MCF 10A (cell line): ENCODE measurements around the gene GTF3C2. TPM values are rescaled to one million over a fixed set of nuclear protein-coding genes. Genes with fewer than 3 reads are reported as not detected.

Source experiments
- BruUV-seq: library from RNA; stranded (reverse); fragments of 400-500 nt; replicated peaks from 2 replicates; lab custom pipeline; 2021; lab: Mats Ljungman, UMichigan
- CTCF ChIA-PET: fragments of 300-600 bp; sonication (Branson Sonifier 250); formaldehyde crosslinking; extraction: SDS; loops from one replicate; lab custom pipeline; 2021; ENCODE audit warnings: antibody characterized with exemption, inconsistent platforms; lab: Yijun Ruan, JAX
- POLR2A ChIA-PET: fragments of 300-600, 350-650 bp; sonication (Branson Sonifier 250); formaldehyde crosslinking; extraction: SDS; loops from one replicate; lab custom pipeline; 2020; ENCODE audit warnings: antibody characterized with exemption, inconsistent platforms; lab: Yijun Ruan, JAX
- DNase-seq: peaks from one replicate; pipeline ENCODE4 v3.0.0-alpha.2; 2018; ENCODE audit not compliant: unreplicated experiment
- H3K27ac Mint-ChIP-seq: one replicate; pipeline ENCODE4 v1.8.0; 2022; ENCODE audit warnings: mild to moderate bottlenecking, low read depth, mixed read lengths; ENCODE audit not compliant: unreplicated experiment
- H3K27me3 Mint-ChIP-seq: one replicate; pipeline ENCODE4 v1.8.0; 2022; ENCODE audit warnings: mixed read lengths; ENCODE audit not compliant: insufficient read depth, unreplicated experiment
- H3K36me3 Mint-ChIP-seq: one replicate; pipeline ENCODE4 v1.8.0; 2022; ENCODE audit warnings: mild to moderate bottlenecking, moderate library complexity, mixed read lengths; ENCODE audit not compliant: insufficient read depth, unreplicated experiment
- H3K4me1 Mint-ChIP-seq: one replicate; pipeline ENCODE4 v1.8.0; 2022; ENCODE audit warnings: mixed read lengths; ENCODE audit not compliant: insufficient read depth, unreplicated experiment
- H3K4me3 Mint-ChIP-seq: one replicate; pipeline ENCODE4 v1.8.0; 2022; ENCODE audit warnings: mild to moderate bottlenecking, moderate library complexity, mixed read lengths; ENCODE audit not compliant: unreplicated experiment
- H3K9me3 Mint-ChIP-seq: one replicate; pipeline ENCODE4 v1.8.0; 2022; ENCODE audit warnings: mixed read lengths; ENCODE audit not compliant: unreplicated experiment
- intact Hi-C: fragments of 100-400 bp; cut with micrococcal nuclease; formaldehyde crosslinking; loops from 2 replicates; pipeline ENCODE4 v1.14.1; 2022
- total RNA-seq: library from RNA; stranded (reverse); gene quantifications from 2 replicates; pipeline ENCODE4 v1.2.3, GENCODE V29; 2022
- TF ChIP-seq, protein P1 (sequence below): fragments of 200-600 bp; IDR thresholded peaks from one replicate; pipeline ENCODE4 v1.8.0; 2022; ENCODE audit warnings: antibody characterized with exemption, mild to moderate bottlenecking; ENCODE audit not compliant: unreplicated experiment

The GTF3C2 gene
- total RNA-seq, 1 experiment from 2014 or later = 47.8 TPM

DNA sequence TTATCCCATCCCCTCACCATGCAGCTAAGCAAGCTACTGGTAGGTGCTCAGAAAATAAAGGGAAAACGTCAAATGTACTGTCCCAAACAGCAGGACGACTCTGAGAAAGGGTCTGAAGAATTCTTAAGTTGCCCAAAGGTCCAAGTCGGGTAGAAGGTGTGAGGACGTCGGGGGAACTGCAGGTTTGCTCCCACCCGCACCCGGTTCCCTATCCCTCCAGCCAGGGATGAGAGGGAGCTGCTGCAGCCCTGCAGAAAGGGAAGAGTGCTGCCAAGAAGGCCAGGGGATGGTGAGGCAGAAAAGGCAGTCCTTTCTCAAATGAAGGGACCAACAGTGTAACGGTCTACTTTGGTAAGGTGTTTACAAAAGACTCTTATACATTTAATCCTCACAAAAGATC, 41.4 kb downstream of the GTF3C2 start:
- POLR2A ChIA-PET = no interaction called here
- H3K36me3 Mint-ChIP-seq = peaks cover 30% of the 10 kb centered on the region
- TF ChIP-seq, protein P1, sequence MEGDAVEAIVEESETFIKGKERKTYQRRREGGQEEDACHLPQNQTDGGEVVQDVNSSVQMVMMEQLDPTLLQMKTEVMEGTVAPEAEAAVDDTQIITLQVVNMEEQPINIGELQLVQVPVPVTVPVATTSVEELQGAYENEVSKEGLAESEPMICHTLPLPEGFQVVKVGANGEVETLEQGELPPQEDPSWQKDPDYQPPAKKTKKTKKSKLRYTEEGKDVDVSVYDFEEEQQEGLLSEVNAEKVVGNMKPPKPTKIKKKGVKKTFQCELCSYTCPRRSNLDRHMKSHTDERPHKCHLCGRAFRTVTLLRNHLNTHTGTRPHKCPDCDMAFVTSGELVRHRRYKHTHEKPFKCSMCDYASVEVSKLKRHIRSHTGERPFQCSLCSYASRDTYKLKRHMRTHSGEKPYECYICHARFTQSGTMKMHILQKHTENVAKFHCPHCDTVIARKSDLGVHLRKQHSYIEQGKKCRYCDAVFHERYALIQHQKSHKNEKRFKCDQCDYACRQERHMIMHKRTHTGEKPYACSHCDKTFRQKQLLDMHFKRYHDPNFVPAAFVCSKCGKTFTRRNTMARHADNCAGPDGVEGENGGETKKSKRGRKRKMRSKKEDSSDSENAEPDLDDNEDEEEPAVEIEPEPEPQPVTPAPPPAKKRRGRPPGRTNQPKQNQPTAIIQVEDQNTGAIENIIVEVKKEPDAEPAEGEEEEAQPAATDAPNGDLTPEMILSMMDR = no peak

DNA sequence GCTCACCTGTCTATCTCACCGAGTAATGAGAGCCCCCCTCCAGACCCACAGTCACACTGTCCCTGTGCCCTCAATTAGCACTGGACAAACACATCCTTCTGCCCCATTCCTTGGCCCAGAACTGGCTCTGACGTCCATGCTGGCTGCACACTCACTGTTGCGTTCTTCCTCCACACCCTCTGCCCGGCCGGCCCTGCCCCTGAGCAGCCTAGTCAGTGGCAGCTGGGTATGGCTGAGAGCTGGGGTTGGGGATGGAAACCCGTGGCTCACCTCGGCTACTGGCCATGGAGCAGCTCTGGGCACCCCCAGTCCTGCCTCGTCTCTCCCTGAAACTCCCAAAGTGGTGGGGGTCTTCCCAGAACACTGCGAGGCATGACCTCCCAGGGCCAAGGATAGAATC, 41.9 kb downstream of the GTF3C2 start:
- intact Hi-C loops = no loop called here
- Mint-ChIP-seq H3K9me3 (no peaks in the 10 kb centered on the region), H3K4me1 (no peaks in the 10 kb centered on the region), H3K4me3 (no peak overlapping the region), H3K27ac (no peak overlapping the region), H3K27me3 (no peaks in the 10 kb centered on the region), H3K36me3 (peaks cover 31% of the 10 kb centered on the region)
- no TSS peak for BruUV-seq
- ChIA-PET CTCF (interaction anchor here (0.6 to 3.1 kb wide), 3 partner anchors 9 to 229 kb away, joined by 3 to 17 read pairs (median 3); no protein-coding TSS in a partner anchor), POLR2A (no interaction called here)
- TF ChIP-seq, protein P1 = no peak
- no peak for DNase-seq

More for the DNA sequence above, 41.4 kb downstream of the GTF3C2 start:
- no TSS peak for BruUV-seq
- Mint-ChIP-seq H3K9me3 (no peaks in the 10 kb centered on the region), H3K4me3 (no peak overlapping the region), H3K27ac (no peak overlapping the region), H3K27me3 (no peaks in the 10 kb centered on the region), H3K4me1 (no peaks in the 10 kb centered on the region)
- CTCF ChIA-PET = interaction anchor here (1.2 to 3.1 kb wide), 2 partner anchors 9 to 12 kb away, joined by 3 to 17 read pairs; no protein-coding TSS in a partner anchor
- no peak for DNase-seq
- intact Hi-C loops = no loop called here

DNA sequence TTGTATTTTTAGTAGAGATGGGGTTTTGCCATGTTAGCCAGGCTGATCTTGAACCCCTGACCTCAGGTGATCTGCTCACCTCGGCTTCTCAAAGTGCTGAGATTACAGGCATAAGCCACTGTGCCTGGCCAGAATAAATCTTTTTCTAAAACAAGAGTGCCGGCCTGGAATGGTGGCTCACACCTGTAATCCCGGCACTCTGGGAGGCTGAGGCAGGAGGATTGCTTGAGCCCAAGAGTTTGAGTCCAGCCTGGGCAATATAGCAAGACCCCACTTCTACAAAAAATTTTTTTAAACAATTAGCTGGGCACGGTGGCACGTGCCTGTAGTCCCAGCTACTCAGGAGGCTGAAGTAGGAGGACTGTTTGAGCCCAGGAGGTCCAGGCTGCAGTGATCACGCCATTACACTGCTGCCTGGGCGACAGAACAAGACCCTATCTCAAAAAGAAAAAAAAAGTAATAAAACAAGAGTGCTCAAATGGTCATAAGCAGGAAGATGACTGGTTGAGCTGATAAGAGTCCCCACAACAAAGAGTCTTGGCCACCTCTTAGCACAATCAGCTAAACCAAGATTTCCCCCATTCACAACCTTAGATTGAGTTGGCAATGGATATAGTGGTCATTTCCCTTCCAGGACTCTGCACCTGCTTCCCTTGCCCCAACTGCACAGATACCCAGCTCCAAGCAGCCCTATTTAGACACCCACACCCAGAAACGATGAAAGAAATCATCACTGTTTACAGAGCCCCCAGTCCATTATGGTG, 42.5 kb downstream of the GTF3C2 start:
- H3K27me3 Mint-ChIP-seq = no peaks in the 10 kb centered on the region
- H3K9me3 Mint-ChIP-seq = no peaks in the 10 kb centered on the region
- POLR2A ChIA-PET = interaction anchor here (0.6 kb wide), 1 partner anchor 1487 kb away, joined by 4 read pairs; no protein-coding TSS in a partner anchor
- intact Hi-C loops = no loop called here
- no peak overlapping the region for H3K4me3 Mint-ChIP-seq
- no peaks in the 10 kb centered on the region for H3K4me1 Mint-ChIP-seq
- TF ChIP-seq, protein P1 = no peak
- DNase-seq = no peak
- H3K27ac Mint-ChIP-seq = no peak overlapping the region
- BruUV-seq = no TSS peak
- CTCF ChIA-PET = interaction anchor here (0.6 to 3.1 kb wide), 3 partner anchors 11 to 228 kb away, joined by 3 to 17 read pairs (median 3); no protein-coding TSS in a partner anchor
- peaks cover 37% of the 10 kb centered on the region for H3K36me3 Mint-ChIP-seq

DNA sequence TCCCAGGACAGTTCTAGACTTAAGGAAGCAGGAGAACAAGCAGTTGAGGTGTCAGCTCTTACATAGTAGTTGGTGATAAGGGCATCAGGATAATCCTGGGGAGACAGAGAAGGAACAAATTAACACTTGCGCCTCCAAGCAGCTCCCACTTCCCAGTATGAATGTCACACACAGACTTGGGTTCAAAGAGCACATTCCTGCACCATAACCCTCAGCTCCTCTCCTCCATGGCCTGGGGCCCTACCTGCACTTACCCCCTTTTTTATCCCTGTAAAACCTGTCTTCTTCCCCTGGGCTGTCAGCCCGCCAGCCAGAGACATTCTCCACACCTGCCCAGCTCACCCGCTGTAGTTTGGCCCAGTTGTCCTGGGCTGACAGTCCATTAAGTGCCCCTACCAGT, 44.4 kb downstream of the GTF3C2 start:
- Mint-ChIP-seq H3K9me3 (no peaks in the 10 kb centered on the region), H3K27ac (no peak overlapping the region), H3K4me1 (no peaks in the 10 kb centered on the region), H3K36me3 (peaks cover 27% of the 10 kb centered on the region), H3K4me3 (no peak overlapping the region), H3K27me3 (no peaks in the 10 kb centered on the region)
- POLR2A ChIA-PET = interaction anchor here (0.6 to 2.4 kb wide), 2 partner anchors 9 to 29 kb away, joined by 3 to 10 read pairs; no protein-coding TSS in a partner anchor
- no peak for DNase-seq
- intact Hi-C loops = no loop called here
- TF ChIP-seq, protein P1 = no peak
- CTCF ChIA-PET = interaction anchor here (1.0 to 2.0 kb wide), 2 partner anchors 9 to 31 kb away, joined by 3 to 13 read pairs; no protein-coding TSS in a partner anchor
- BruUV-seq = no TSS peak
